HepG2 (cell line): Measurements from ENCODE around the gene PEAK1. TPM values are rescaled to one million over a fixed set of nuclear protein-coding genes. Genes with fewer than 3 reads are reported as not detected.

ENCODE experiments used
- ATAC-seq: fragments of 200-7000 bp; cut with Tn5 transposase; 3 replicates; pipeline ENCODE4 v1.9.1; 2020; ENCODE audit warnings: mild to moderate bottlenecking, moderate library complexity
- BruUV-seq: library from RNA; stranded (reverse); fragments of 400-500 nt; replicated peaks from 2 replicates; lab custom pipeline; 2021; lab: Mats Ljungman, UMichigan
- CTCF ChIA-PET: fragments of 300-600 bp; formaldehyde crosslinking; extraction: SDS; loops from one replicate; lab custom pipeline; 2021; ENCODE audit warnings: low total read pairs, inconsistent platforms, low intra/inter-chr PET ratio; lab: Yijun Ruan, JAX
- POLR2A ChIA-PET: fragments of 350-600 bp; sonication (Branson Sonifier 250); formaldehyde crosslinking; loops from one replicate; lab custom pipeline; 2020; ENCODE audit warnings: antibody characterized with exemption, inconsistent platforms; lab: Yijun Ruan, JAX
- DNase-seq: peaks from one replicate; pipeline ENCODE4 v3.0.0-alpha.2; 2015; ENCODE audit warnings: low spot score
- FAIRE-seq: peaks from 3 replicates; lab custom pipeline; 2011; peaks lifted over from hg19 to GRCh38; lab: Jason Lieb, UNC
- H2AFZ ChIP-seq: one replicate; pipeline ENCODE4 v1.6.1; 2011; ENCODE audit warnings: low read length, inconsistent platforms
- H3K27ac ChIP-seq: fragments of 300-600 bp; 3 replicates; pipeline ENCODE4 v1.8.0; 2011; ENCODE audit warnings: mixed run types, mild to moderate bottlenecking, mixed read lengths, low read length, inconsistent platforms; ENCODE audit not compliant: insufficient read depth; ENCODE audit errors: extremely low read length
- H3K27me3 ChIP-seq, 2 experiments: fragments of 200-600 bp in 1 of 2; 2 replicates in 1 of 2; 3 replicates in 1 of 2; pipeline versions ENCODE4 v1.6.0 to v1.8.0; 2011; ENCODE audit warnings: low read length in 2 of 2, mild to moderate bottlenecking in 2 of 2, moderate library complexity in 2 of 2, inconsistent platforms in 1 of 2; ENCODE audit not compliant: insufficient read depth in 2 of 2, control insufficient read depth in 1 of 2
- H3K36me3 ChIP-seq, 2 experiments: fragments of 200-600 bp in 1 of 2; replicated peaks in 1 of 2; 2 replicates in 1 of 2; 3 replicates in 1 of 2; pipeline versions ENCODE4 v1.5.1 to v1.8.0; 2011; ENCODE audit warnings: low read length in 2 of 2, inconsistent platforms in 1 of 2; ENCODE audit not compliant: insufficient read depth in 2 of 2, control insufficient read depth in 1 of 2
- H3K4me1 ChIP-seq: 2 replicates; pipeline ENCODE4 v1.5.1; 2012; ENCODE audit warnings: low read length, inconsistent platforms; ENCODE audit not compliant: insufficient read depth
- H3K4me2 ChIP-seq: 2 replicates; pipeline ENCODE4 v1.6.0; 2011; ENCODE audit warnings: low read depth, low read length, inconsistent platforms
- H3K4me3 ChIP-seq, 3 experiments: fragments of 200-600 bp in 1 of 3; sonication (generic), shearing (Covaris generic) in 1 of 3; replicated peaks in 1 of 3; 2 replicates each; pipeline ENCODE4 v1.5.1; 2011 to 2016; ENCODE audit warnings: low read length in 3 of 3, inconsistent platforms in 2 of 3, low read depth in 2 of 3, mild to moderate bottlenecking in 2 of 3, control low read depth in 1 of 3, mixed read lengths in 1 of 3; ENCODE audit not compliant: insufficient read depth in 1 of 3
- H3K79me2 ChIP-seq: one replicate; pipeline ENCODE4 v1.6.1; 2011; ENCODE audit warnings: low read length, inconsistent platforms; ENCODE audit not compliant: insufficient read depth
- H3K9ac ChIP-seq: 2 replicates; pipeline ENCODE4 v1.6.0; 2011; ENCODE audit warnings: mild to moderate bottlenecking, low read depth, low read length, inconsistent platforms; ENCODE audit not compliant: insufficient read depth
- H3K9me3 ChIP-seq: 2 replicates; pipeline ENCODE4 v1.5.1; 2012; ENCODE audit warnings: mild to moderate bottlenecking, low read length
- H4K20me1 ChIP-seq: 2 replicates; pipeline ENCODE4 v1.6.0; 2011; ENCODE audit warnings: inconsistent platforms, mild to moderate bottlenecking, low read length, moderate library complexity; ENCODE audit not compliant: insufficient read depth
- BRD4 ChIP-seq: sonication (generic); formaldehyde crosslinking; IDR thresholded peaks from 2 replicates; pipeline ENCODE4 v1.4.0; 2020; ENCODE audit warnings: missing genetic modification reagents
- HNF1A ChIP-seq, 2 experiments: sonication (generic) in 1 of 2; formaldehyde crosslinking in 1 of 2; IDR thresholded peaks; 2 replicates each; pipeline versions ENCODE4 v1.4.0 to v1.6.1; 2016 to 2020; ENCODE audit warnings: borderline replicate concordance in 1 of 2, low read depth in 1 of 2, mild to moderate bottlenecking in 1 of 2, missing genetic modification reagents in 1 of 2
- KDM5B ChIP-seq: sonication (generic); formaldehyde crosslinking; IDR thresholded peaks from 2 replicates; pipeline ENCODE4 v1.4.0; 2020; ENCODE audit warnings: missing genetic modification reagents, mild to moderate bottlenecking, borderline replicate concordance
- MXD4 ChIP-seq: IDR thresholded peaks from 2 replicates; pipeline ENCODE4 v1.6.1; 2016; ENCODE audit warnings: mild to moderate bottlenecking, missing biosample characterization, missing genetic modification reagents
- PAWR ChIP-seq: sonication (generic); formaldehyde crosslinking; IDR thresholded peaks from 2 replicates; pipeline ENCODE4 v1.4.0; 2020; ENCODE audit warnings: missing genetic modification reagents, mild to moderate bottlenecking, borderline replicate concordance
- ZBTB21 ChIP-seq: sonication (generic); formaldehyde crosslinking; IDR thresholded peaks from 2 replicates; pipeline ENCODE4 v1.4.0; 2020; ENCODE audit warnings: missing genetic modification reagents
- ZFP36L2 ChIP-seq: sonication (generic); formaldehyde crosslinking; IDR thresholded peaks from 2 replicates; pipeline ENCODE4 v1.4.0; 2020; ENCODE audit warnings: missing genetic modification reagents
- ZFP62 ChIP-seq: sonication (generic); formaldehyde crosslinking; IDR thresholded peaks from 2 replicates; pipeline ENCODE4 v1.4.0; 2020; ENCODE audit warnings: missing genetic modification reagents
- ZNF12 ChIP-seq: sonication (generic); formaldehyde crosslinking; IDR thresholded peaks from 2 replicates; pipeline ENCODE4 v1.5.0; 2020; ENCODE audit warnings: missing genetic modification reagents
- WGBS: methylation state at CpG from one replicate; pipeline ENCODE4 v1.1.6; 2017; ENCODE audit warnings: low lambda C conversion rate; 5-methylcytosine and 5-hydroxymethylcytosine counted together
- in situ Hi-C: cut with HindIII; loops from 2 replicates; pipeline ENCODE4 v1.10.0; 2017; ENCODE audit warnings: low pct_unique_long_range_greater_than_20kb; ENCODE audit not compliant: extremely low pct_ligation_motif_present
- intact Hi-C: fragments of 100-400 bp; cut with micrococcal nuclease; formaldehyde crosslinking; loops from one replicate; pipeline ENCODE4 v1.10.0; 2022; ENCODE audit not compliant: unreplicated experiment
- polyA plus RNA-seq, 8 experiments: library from polyadenylated mRNA; depleted of rRNA in 3 of 8; stranded (reverse) in 7 of 8; unstranded in 1 of 8; fragments of >200 nt; fragmentation: Illumina TruSeq in 4 of 8; extraction: Trizol in 4 of 8; gene quantifications; 2 replicates each; pipeline versions ENCODE4 v1.2.1 to v1.2.3, GENCODE V29; 2011 to 2016; ENCODE audit warnings: low read depth in 4 of 8, missing spikeins in 1 of 8, mixed read lengths in 1 of 8; ENCODE audit not compliant: insufficient read depth in 1 of 8
- total RNA-seq, 5 experiments: library from RNA; depleted of rRNA; stranded (reverse); fragments of >200 nt; fragmentation: Illumina TruSeq; extraction: Trizol; gene quantifications; 2 replicates each; pipeline ENCODE4 v1.2.3, GENCODE V29; 2016; ENCODE audit warnings: low read depth in 1 of 5

The PEAK1 gene
- total and polyA plus RNA-seq, 2 of the 13 experiments (the other 11 are each of a cell fraction or from before 2014, with no cell fraction given), result 6.0 to 6.6 TPM

- peaks cover 13% of the 10 kb centered on the region for H3K4me1 ChIP-seq
- in situ Hi-C loops, result no loop called here
- DNase-seq, result no peak
- no peak overlapping the region for H3K27ac ChIP-seq
- intact Hi-C loops, result no loop called here
- no peaks in the 10 kb centered on the region for H3K9me3 ChIP-seq
- FAIRE-seq, result no peak
- POLR2A ChIA-PET, result no interaction called here
- ATAC-seq, result no peak
- H4K20me1 ChIP-seq, result no peaks in the 10 kb centered on the region
- 97% methylated on average over 1 of the region's 1 CpG for WGBS
- TF ChIP-seq ZNF12 (CRISPR knock-in tag), result 0 out of 2 replicates have a peak, but pooled peaks have one; percentile 20
- TF ChIP-seq MXD4, result no peak
- no peak overlapping the region for H3K4me3 ChIP-seq
- H3K27me3 ChIP-seq, result no peaks in the 10 kb centered on the region
- H3K9ac ChIP-seq, result no peak overlapping the region
- no peak overlapping the region for H3K4me2 ChIP-seq
- H3K36me3 ChIP-seq, result no peaks in the 10 kb centered on the region
- CTCF ChIA-PET, result no interaction called here
- H2AFZ ChIP-seq, result no peak overlapping the region
- no TSS peak for BruUV-seq
- no peaks in the 10 kb centered on the region for H3K79me2 ChIP-seq
Observed at GRCh38 chr15:77292969-77293558, 126.8 kb downstream of the PEAK1 start.

- no peaks in the 10 kb centered on the region for H3K27me3 ChIP-seq
- ATAC-seq, result no peak
- no peak for TF ChIP-seq ZBTB21 (CRISPR knock-in tag)
- no peak for TF ChIP-seq KDM5B (CRISPR knock-in tag)
- TF ChIP-seq ZFP36L2 (CRISPR knock-in tag), result no peak
- TF ChIP-seq HNF1A (IDR thresholded peaks at IDR 0.05; ENCODE audit: low read depth), result no peak
- TF ChIP-seq HNF1A (CRISPR knock-in tag; IDR thresholded peaks at IDR 0.05; ENCODE audit: borderline replicate concordance), result no peak
- TF ChIP-seq ZFP62 (CRISPR knock-in tag), result no peak
- TF ChIP-seq PAWR (CRISPR knock-in tag), result no peak
- no peak for TF ChIP-seq BRD4 (CRISPR knock-in tag)
- TF ChIP-seq, all 625 proteins: peak for 0
- Histone ChIP-seq H3K4me3 (no peak overlapping the region), H3K4me1 (peaks cover 13% of the 10 kb centered on the region), H2AFZ (no peak overlapping the region), H3K4me2 (no peak overlapping the region), H3K9ac (no peak overlapping the region), H3K79me2 (no peaks in the 10 kb centered on the region), H4K20me1 (no peaks in the 10 kb centered on the region), H3K9me3 (no peaks in the 10 kb centered on the region), H3K36me3 (no peaks in the 10 kb centered on the region), H3K27ac (no peak overlapping the region)
- no peak for FAIRE-seq
- no peak for DNase-seq
- intact Hi-C loops, result no loop called here
- CTCF ChIA-PET, result no interaction called here
- 95% methylated on average over 4 of the region's 4 CpGs for WGBS
- POLR2A ChIA-PET, result no interaction called here
- BruUV-seq, result no TSS peak
- in situ Hi-C loops, result no loop called here
Observed at GRCh38 chr15:77291107-77291506, 128.8 kb downstream of the PEAK1 start.
